Measurements from ENCODE around the gene NPFF. TPM values are rescaled to one million over a fixed set of nuclear protein-coding genes. Genes with fewer than 3 reads are reported as not detected.

The NPFF gene
- total and polyA plus RNA-seq, 11 donors, result not detected

DNA sequence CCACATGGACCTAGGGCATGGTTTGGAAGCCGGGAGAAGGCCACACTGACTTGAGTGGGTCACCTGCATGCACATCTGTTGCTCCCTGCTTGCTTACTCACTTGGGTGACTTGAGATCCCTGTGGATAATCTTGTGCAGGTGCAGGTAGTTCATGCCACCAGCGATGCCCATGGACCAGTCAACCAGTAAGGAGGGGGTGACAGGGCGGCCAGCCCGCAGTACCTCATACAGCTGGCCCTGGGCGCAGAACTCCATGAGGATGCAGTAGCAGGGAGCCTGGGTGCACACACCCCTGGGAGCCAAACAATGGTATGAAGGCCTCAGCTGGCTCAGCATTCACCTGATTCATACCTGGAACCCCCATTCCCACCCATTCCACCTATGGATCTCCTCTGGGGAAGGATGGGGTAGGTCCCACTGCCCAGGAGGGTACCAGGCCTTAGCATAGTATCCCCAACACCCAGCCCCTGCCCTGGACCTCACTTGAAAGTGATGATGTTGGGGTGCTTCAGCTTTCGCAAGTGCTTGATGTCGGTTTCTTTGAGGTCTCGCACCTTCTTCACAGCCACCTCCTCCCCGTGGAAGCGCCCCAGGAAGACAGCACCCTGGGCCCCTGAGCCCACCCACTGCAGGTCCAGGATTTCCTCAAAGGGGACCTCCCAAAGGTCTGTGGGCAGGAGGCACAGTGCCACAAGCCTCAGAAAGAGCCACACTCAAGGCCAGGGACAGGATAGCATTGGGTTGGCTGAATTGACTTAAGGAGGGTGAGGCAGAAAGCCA is 21.1 kb downstream of the NPFF start:
- Histone ChIP-seq H3K9me3 (no peaks in the 10 kb centered on the region), H3K27me3 (no peaks in the 10 kb centered on the region), H3K27ac (no peak overlapping the region), H3K4me1 (peaks cover 0 to 19% (median 5%) of the 10 kb centered on the region in 12 donors), H3K4me3 (no peak overlapping the region), H3K36me3 (peaks cover 0 to 74% (median 63%) of the 10 kb centered on the region in 9 donors)
- intact Hi-C loops (cut with DNase I), result no loop called here
- TF ChIP-seq, protein P1, sequence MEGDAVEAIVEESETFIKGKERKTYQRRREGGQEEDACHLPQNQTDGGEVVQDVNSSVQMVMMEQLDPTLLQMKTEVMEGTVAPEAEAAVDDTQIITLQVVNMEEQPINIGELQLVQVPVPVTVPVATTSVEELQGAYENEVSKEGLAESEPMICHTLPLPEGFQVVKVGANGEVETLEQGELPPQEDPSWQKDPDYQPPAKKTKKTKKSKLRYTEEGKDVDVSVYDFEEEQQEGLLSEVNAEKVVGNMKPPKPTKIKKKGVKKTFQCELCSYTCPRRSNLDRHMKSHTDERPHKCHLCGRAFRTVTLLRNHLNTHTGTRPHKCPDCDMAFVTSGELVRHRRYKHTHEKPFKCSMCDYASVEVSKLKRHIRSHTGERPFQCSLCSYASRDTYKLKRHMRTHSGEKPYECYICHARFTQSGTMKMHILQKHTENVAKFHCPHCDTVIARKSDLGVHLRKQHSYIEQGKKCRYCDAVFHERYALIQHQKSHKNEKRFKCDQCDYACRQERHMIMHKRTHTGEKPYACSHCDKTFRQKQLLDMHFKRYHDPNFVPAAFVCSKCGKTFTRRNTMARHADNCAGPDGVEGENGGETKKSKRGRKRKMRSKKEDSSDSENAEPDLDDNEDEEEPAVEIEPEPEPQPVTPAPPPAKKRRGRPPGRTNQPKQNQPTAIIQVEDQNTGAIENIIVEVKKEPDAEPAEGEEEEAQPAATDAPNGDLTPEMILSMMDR (IDR thresholded peaks at IDR 0.05), result no peak
- no peak for TF ChIP-seq POLR2A (IDR thresholded peaks at IDR 0.05)
- DNase-seq (no peak), ATAC-seq (peak in 1 of 4 donors; percentile 4)
- 94 to 98% (median 95%) methylated on average over 8 to 10 of the region's 10 CpGs for WGBS, 4 donors

DNA sequence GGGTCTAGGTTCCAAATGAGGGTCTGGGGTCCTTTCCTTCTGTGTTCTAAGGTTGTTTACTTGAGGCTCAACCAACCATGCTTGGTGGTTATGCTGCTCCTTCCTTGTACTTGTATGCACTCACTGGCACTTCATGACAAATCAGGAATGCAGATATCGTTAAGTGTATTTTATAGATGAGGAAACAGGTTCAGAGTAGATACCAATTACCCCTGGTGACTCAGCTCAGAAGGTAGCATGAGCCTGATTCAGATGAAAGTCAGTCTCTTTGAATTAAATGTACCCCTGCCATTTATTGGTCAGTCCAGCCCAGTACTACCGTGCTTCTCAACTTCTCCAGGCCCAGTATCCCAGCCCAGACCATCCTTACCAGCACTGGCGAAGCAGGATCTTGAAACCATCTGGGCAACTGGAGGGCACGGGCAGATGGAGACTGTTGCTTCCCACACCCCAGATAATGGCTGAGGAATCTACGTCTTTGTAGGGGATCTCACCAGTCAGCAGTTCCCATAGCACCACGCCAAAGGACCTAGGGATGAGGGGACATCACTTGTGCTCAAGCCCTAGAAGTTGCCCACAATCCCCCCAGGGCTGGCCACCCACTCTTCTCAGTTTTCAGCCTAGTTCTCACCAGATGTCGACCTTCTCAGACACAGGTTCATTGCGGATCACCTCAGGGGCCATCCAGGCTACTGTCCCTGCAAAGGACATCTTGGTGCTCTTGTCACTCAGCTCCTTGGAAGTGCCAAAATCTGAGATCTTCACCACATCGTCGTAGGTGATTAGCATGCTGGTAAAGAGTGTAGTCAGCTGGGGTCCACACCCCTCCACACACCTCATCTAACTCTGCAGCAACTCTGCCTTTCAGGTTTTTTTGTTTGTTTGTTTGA is 22.4 kb downstream of the NPFF start:
- Histone ChIP-seq H3K9me3 (no peaks in the 10 kb centered on the region), H3K4me3 (no peak overlapping the region), H3K27me3 (no peaks in the 10 kb centered on the region), H3K27ac (no peak overlapping the region), H3K36me3 (peaks cover 0 to 86% (median 76%) of the 10 kb centered on the region in 9 donors), H3K4me1 (peaks cover 0 to 24% (median 7%) of the 10 kb centered on the region in 12 donors)
- ATAC-seq, result no peak
- 78 to 89% (median 84%) methylated on average over 10 of the region's 10 CpGs for WGBS, 4 donors
- TF ChIP-seq, protein P1 (IDR thresholded peaks at IDR 0.05), result no peak
- no peak for TF ChIP-seq POLR2A (IDR thresholded peaks at IDR 0.05)
- DNase-seq, result no peak
- intact Hi-C loops (cut with DNase I), result no loop called here

DNA sequence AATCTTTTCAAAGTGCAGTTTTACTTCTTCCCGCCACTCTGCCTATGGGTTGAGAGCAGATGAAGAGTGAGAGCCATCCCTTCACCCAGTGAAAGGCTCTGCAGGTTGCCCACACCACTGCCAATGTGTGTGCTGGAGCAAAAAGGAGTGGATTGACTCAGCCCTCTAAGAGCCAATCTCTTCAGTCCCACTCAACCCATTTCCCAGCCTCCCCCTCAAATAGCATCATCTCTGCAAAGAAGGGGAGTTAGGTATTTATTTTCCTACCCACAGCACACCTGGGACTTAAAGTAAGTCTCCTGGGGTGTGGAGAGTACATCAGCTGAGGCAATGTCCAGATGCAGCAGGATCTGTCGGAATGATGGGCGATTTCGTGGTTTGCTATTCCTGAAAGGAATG is 23.3 kb downstream of the NPFF start:
- TF ChIP-seq, protein P1 (IDR thresholded peaks at IDR 0.05), result no peak
- TF ChIP-seq POLR2A (IDR thresholded peaks at IDR 0.05), result no peak
- Histone ChIP-seq H3K4me1 (peaks cover 0 to 26% (median 7%) of the 10 kb centered on the region in 12 donors), H3K4me3 (no peak overlapping the region), H3K27me3 (no peaks in the 10 kb centered on the region), H3K27ac (no peak overlapping the region), H3K9me3 (no peaks in the 10 kb centered on the region), H3K36me3 (peaks cover 0 to 95% (median 84%) of the 10 kb centered on the region in 9 donors)
- ATAC-seq (no peak), DNase-seq (no peak)
- WGBS, 4 donors, result 89 to 94% (median 91%) methylated on average over 4 of the region's 4 CpGs
- intact Hi-C loops (cut with DNase I), result no loop called here
